Adrenal gland (tissue), 12 donors: Measurements from ENCODE around the gene RUBCNL. TPM values are rescaled to one million over a fixed set of nuclear protein-coding genes. Genes with fewer than 3 reads are reported as not detected.
A peak's percentile ranks its signal among the peaks of the same experiment; 100 is the strongest.

ENCODE experiments used
- DNase-seq, 7 donors: peaks; one replicate each; pipeline ENCODE4 v3.0.0-alpha.2; 2019 to 2020
- H3K27ac ChIP-seq, 5 donors: fragments of 200-600 bp; sonication (generic) in 4 of 5; 1 replicate in 3 of 5; 2 replicates in 2 of 5; pipeline versions ENCODE4 v1.5.1 to v1.8.0; 2016 to 2020; ENCODE audit warnings: mild to moderate bottlenecking in 1 of 5
- H3K27me3 ChIP-seq: fragments of 200-600 bp; 2 replicates; pipeline ENCODE4 v1.8.0; 2021
- H3K36me3 ChIP-seq, 2 donors: fragments of 200-600 bp; replicated peaks in 1 of 2; 1 replicate in 1 of 2; 2 replicates in 1 of 2; pipeline versions ENCODE4 v1.5.1 to v1.8.0; 2018 to 2022
- H3K4me1 ChIP-seq, 2 donors: fragments of 200-600 bp; replicated peaks in 1 of 2; 1 replicate in 1 of 2; 2 replicates in 1 of 2; pipeline versions ENCODE4 v1.5.1 to v1.8.0; 2018 to 2021
- H3K4me3 ChIP-seq, 4 donors: fragments of 200-600 bp; sonication (generic) in 3 of 4; one replicate each; pipeline ENCODE4 v1.5.1; 2016 to 2018
- H3K9me3 ChIP-seq, 3 donors: fragments of 200-600 bp; sonication (generic) in 1 of 3; replicated peaks in 1 of 3; 1 replicate in 2 of 3; 2 replicates in 1 of 3; pipeline versions ENCODE4 v1.5.1 to v1.8.0; 2016 to 2021
- POLR2A ChIP-seq, 2 donors: fragments of 450-650 bp; IDR thresholded peaks; one replicate each; pipeline ENCODE4 v1.6.1; 2017; ENCODE audit warnings: antibody characterized with exemption in 2 of 2, mild to moderate bottlenecking in 2 of 2, moderate library complexity in 1 of 2
- WGBS, 4 donors: extraction: QIAGEN DNeasy Blood & Tissue Kit in 2 of 4; methylation state at CpG; one replicate each; pipeline versions ENCODE4 v1.1.5 to v1.1.7; 2013 to 2017; 5-methylcytosine and 5-hydroxymethylcytosine counted together
- intact Hi-C, 2 donors: fragments of 100-400 bp; cut with DNase I; formaldehyde crosslinking; loops; one replicate each; pipeline versions ENCODE4 v1.14.1 to v1.15.0; 2022 to 2023
- polyA plus RNA-seq, 3 donors: library from polyadenylated mRNA; stranded (reverse); fragments of 200-250 nt in 2 of 3; fragments of 350-450 nt in 1 of 3; fragmentation: Illumina TruSeq in 1 of 3; extraction: RNeasy Lipid Tissue Mini Kit (QIAGEN cat#74804) in 1 of 3; gene quantifications; one replicate each; pipeline ENCODE4 v1.2.3, GENCODE V29; 2013 to 2014
- total RNA-seq, 9 donors: library from RNA; depleted of rRNA in 4 of 9; stranded (reverse); fragments of >200 nt in 4 of 9; fragments of 120-200 nt in 1 of 9; fragmentation: NEBNext Ultra II Directional in 1 of 9; extraction: Animal tissue kit (Norgen Biotek cat#: 25700) in 1 of 9; gene quantifications; one replicate each; pipeline versions ENCODE4 v1.1.0 to v1.2.4, GENCODE V29; 2013 to 2023
- TF ChIP-seq, protein P1 (sequence below), 6 experiments: fragments of 450-650 bp in 4 of 6; fragments of 200-600 bp in 2 of 6; sonication (generic) in 1 of 6; IDR thresholded peaks; 1 replicate in 5 of 6; 2 replicates in 1 of 6; pipeline versions ENCODE4 v1.5.1 to v1.8.0; 2016 to 2021; ENCODE audit warnings: antibody characterized with exemption in 6 of 6, mild to moderate bottlenecking in 2 of 6, moderate library complexity in 1 of 6
- donor health status: healthy with polysubstance abuse.
- donor health status: Bipolar disorder and iron deficiency.
- donor health status: DM: yes; HTN: yes; CAD: no.
- donor health status: DM: no; HTN: no; CAD: no.
- donor health status: DM: no; HTN: no; CAD: no.
- donor health status: DM: yes; HTN: yes; CAD: no.

The RUBCNL gene
- total and polyA plus RNA-seq, 12 donors = 0.81 to 7.9 (median 2.9) TPM

DNA sequence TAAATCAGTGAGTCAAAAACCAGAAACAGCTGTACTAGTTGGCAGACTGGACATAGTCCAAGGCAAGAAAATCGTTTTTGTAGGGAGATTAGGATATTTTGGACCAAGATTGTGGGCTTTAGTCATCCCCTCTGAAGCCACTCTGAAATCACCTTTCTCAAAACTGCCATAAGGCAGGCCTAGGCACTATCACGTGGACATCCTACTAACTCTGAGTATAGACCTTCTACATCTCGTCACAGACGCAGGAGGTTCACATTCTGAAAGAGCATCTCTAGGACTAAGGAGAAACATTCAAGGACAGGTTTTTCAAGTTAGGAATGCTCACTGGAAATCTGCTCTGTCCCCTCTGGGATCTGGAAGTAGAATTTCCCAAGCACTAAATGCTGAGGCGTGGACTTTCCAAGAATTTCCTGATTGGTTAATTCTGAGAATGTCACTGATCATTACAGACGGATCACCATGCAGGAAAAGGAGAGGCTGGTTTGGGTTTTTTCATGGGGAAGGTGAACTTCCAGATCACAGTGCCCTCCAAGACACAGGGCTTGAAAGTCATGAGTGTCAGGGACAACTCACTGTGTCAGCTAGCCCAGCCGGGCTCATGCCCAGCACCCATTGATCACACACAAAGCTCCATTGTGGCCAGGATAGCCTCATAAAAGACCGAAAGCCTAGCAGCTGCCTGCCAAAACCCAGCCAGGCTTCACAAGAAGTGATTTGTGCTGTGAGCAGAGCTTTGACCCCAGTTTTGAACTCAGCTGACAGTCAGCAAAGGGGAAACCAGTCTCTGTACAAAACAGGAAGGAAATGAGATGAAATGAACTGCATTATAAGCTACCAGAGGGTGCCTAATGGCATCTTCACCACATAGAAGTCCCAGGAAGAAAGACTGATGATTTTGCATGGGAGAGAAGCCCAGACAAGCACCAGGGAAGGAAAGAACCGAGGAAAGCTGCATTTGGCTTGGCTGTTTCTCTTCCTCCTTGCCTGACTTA lies 2.7 kb upstream of the RUBCNL start:
- Histone ChIP-seq H3K27me3 (peaks cover 6% of the 10 kb centered on the region), H3K4me1 (no peaks in the 10 kb centered on the region), H3K36me3 (no peaks in the 10 kb centered on the region), H3K4me3 (no peak overlapping the region), H3K9me3 (no peaks in the 10 kb centered on the region), H3K27ac (peak overlapping the region in 2 of 5 donors; percentile 43 to 77)
- DNase-seq = peak in 6 of 7 donors; percentile 18 to 68 (median 39)
- intact Hi-C loops = no loop called here
- 45 to 62% (median 55%) methylated on average over 9 of the region's 9 CpGs for WGBS, 4 donors
- TF ChIP-seq, protein P1, sequence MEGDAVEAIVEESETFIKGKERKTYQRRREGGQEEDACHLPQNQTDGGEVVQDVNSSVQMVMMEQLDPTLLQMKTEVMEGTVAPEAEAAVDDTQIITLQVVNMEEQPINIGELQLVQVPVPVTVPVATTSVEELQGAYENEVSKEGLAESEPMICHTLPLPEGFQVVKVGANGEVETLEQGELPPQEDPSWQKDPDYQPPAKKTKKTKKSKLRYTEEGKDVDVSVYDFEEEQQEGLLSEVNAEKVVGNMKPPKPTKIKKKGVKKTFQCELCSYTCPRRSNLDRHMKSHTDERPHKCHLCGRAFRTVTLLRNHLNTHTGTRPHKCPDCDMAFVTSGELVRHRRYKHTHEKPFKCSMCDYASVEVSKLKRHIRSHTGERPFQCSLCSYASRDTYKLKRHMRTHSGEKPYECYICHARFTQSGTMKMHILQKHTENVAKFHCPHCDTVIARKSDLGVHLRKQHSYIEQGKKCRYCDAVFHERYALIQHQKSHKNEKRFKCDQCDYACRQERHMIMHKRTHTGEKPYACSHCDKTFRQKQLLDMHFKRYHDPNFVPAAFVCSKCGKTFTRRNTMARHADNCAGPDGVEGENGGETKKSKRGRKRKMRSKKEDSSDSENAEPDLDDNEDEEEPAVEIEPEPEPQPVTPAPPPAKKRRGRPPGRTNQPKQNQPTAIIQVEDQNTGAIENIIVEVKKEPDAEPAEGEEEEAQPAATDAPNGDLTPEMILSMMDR (IDR thresholded peaks at IDR 0.05) = no peak
- TF ChIP-seq POLR2A (IDR thresholded peaks at IDR 0.05) = no peak

DNA sequence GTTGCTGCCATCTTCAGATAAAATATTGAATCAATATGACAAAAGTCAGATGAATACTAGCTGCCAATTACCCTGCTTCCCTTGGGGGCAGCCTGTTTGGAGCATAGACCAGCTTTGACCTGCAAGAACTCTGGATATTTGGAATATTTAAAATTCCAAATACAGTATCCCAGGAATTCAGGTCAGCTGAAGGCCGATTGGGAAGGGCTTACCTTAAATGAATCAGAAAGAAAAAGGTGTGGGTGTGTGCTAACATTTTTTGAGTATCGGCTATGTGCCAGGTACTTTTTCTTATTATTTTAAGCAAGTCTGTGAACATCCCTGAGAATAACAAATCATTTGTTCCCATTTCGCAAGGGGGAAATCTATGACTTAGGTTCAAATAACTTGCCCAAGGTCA lies 1.8 kb upstream of the RUBCNL start:
- 79 to 88% (median 84%) methylated on average over 3 of the region's 3 CpGs for WGBS, 4 donors
- intact Hi-C loops = no loop called here
- H3K9me3 ChIP-seq = no peaks in the 10 kb centered on the region
- TF ChIP-seq POLR2A (IDR thresholded peaks at IDR 0.05) = no peak
- TF ChIP-seq, protein P1 (IDR thresholded peaks at IDR 0.05) = no peak
- H3K27me3 ChIP-seq = peaks cover 10% of the 10 kb centered on the region
- H3K27ac ChIP-seq = no peak overlapping the region
- H3K4me3 ChIP-seq = no peak overlapping the region
- H3K36me3 ChIP-seq = no peaks in the 10 kb centered on the region
- H3K4me1 ChIP-seq = no peaks in the 10 kb centered on the region
- no peak for DNase-seq

GRCh38 chr13:46388308-46388707 lies 1.3 kb upstream of the RUBCNL start:
- no peaks in the 10 kb centered on the region for H3K4me1 ChIP-seq
- WGBS, 4 donors = 78 to 89% (median 80%) methylated on average over 6 of the region's 6 CpGs
- H3K9me3 ChIP-seq = no peaks in the 10 kb centered on the region
- DNase-seq = no peak
- TF ChIP-seq POLR2A (IDR thresholded peaks at IDR 0.05) = no peak
- TF ChIP-seq, protein P1 (IDR thresholded peaks at IDR 0.05) = no peak
- H3K27me3 ChIP-seq = peaks cover 10% of the 10 kb centered on the region
- H3K4me3 ChIP-seq = no peak overlapping the region
- no peak overlapping the region for H3K27ac ChIP-seq
- intact Hi-C loops = no loop called here
- no peaks in the 10 kb centered on the region for H3K36me3 ChIP-seq

GRCh38 chr13:46386392-46387063 lies 524 bp downstream of the RUBCNL start:
- H3K4me3 ChIP-seq = peak overlapping the region in 1 of 4 donors; percentile 42
- no peaks in the 10 kb centered on the region for H3K9me3 ChIP-seq
- intact Hi-C loops = no loop called here
- TF ChIP-seq POLR2A (IDR thresholded peaks at IDR 0.05) = no peak
- TF ChIP-seq, protein P1 (IDR thresholded peaks at IDR 0.05) = no peak
- 5 to 6% (median 6%) methylated on average over 19 to 37 of the region's 37 CpGs for WGBS, 4 donors
- H3K27ac ChIP-seq = peak overlapping the region in 2 of 5 donors; percentile 16 to 60
- H3K27me3 ChIP-seq = peaks cover 10% of the 10 kb centered on the region
- no peak for DNase-seq
- no peaks in the 10 kb centered on the region for H3K4me1 ChIP-seq
- H3K36me3 ChIP-seq = no peaks in the 10 kb centered on the region
